ENCODE data around the gene SFTPA2.
"Not testable (repeated sequence)": the region's sequence is repeated elsewhere in the genome, so short reads cannot be mapped to it uniquely, and the experiment has no call there.

SFTPA2 gene

GRCh38 chr10:79516532-79517205 lies 43.5 kb downstream of the SFTPA2 start:
- not testable (repeated sequence) for DNase-seq (ENCODE audit: low read depth in 3 of 3, low spot score in 1 of 3)

GRCh38 chr10:79511891-79512583 lies 48.2 kb downstream of the SFTPA2 start, which contains the start of gene EIF5AL1:
TSS of gene EIF5AL1 (plus strand) at chr10:79512533. CDS start at chr10:79512650, 117 bp downstream.
- DNase-seq (ENCODE audit: low read depth in 3 of 3, low spot score in 1 of 3): not testable (repeated sequence)

- not testable (repeated sequence) for DNase-seq (ENCODE audit: low read depth in 3 of 3, low spot score in 1 of 3)
These were observed 50.2 kb downstream of the SFTPA2 start for GRCh38 chr10:79509934-79510508.

GRCh38 chr10:79509306-79509933 lies 50.8 kb downstream of the SFTPA2 start:
- DNase-seq (ENCODE audit: low read depth in 3 of 3, low spot score in 1 of 3): not testable (repeated sequence)

GRCh38 chr10:79508245-79508644 lies 52.0 kb downstream of the SFTPA2 start:
- DNase-seq (ENCODE audit: low read depth in 3 of 3, low spot score in 1 of 3): not testable (repeated sequence)

GRCh38 chr10:79507440-79508167 lies 52.6 kb downstream of the SFTPA2 start:
- DNase-seq (ENCODE audit: low read depth in 3 of 3, low spot score in 1 of 3): no peak
